ENCODE measurements around the gene HOTAIR. TPM values are rescaled to one million over a fixed set of nuclear protein-coding genes. Genes with fewer than 3 reads are reported as not detected.

The HOTAIR gene
- total RNA-seq, 3 donors from 2014 or later (not counting 1 experiment from before 2014, with no cell fraction given): not detected

- Histone ChIP-seq H3K4me1 (ENCODE audit: control insufficient read depth, insufficient read depth, low read length) (peaks cover 35% of the 10 kb centered on the region), H3K4me3 (ENCODE audit: low read length) (no peak within 1 kb of the TSS), H3K27me3 (ENCODE audit: control insufficient read depth, insufficient read depth, low read length) (peaks cover 92% of the 10 kb centered on the region), H3K27ac (ENCODE audit: low read length) (no peak within 1 kb of the TSS), H3K9me3 (ENCODE audit: control insufficient read depth, insufficient read depth, low read length) (peaks cover 5% of the 10 kb centered on the region), H3K36me3 (ENCODE audit: control insufficient read depth, insufficient read depth, low read length) (no peaks in the 10 kb centered on the region)
- Mint-ChIP-seq H3K36me3 (no peaks in the 10 kb centered on the region), H3K9me3 (no peaks in the 10 kb centered on the region), H3K27ac (peak within 1 kb of the TSS in 1 of 2 donors; percentile 23), H3K4me3 (peak within 1 kb of the TSS; percentile 47), H3K4me1 (peaks cover 25 to 26% of the 10 kb centered on the region in 2 donors), H3K27me3 (ENCODE audit: low read depth in 2 of 2) (peaks cover 77 to 88% of the 10 kb centered on the region in 2 donors)
- WGBS (ENCODE audit: insufficient coverage): 6% methylated on average over 86 of the region's 87 CpGs
- ATAC-seq: no peak
- no peak for TF ChIP-seq CTCF (IDR thresholded peaks at IDR 0.05)
- intact Hi-C loops (cut with micrococcal nuclease): no loop called here
- DNase-seq: no peak
These were observed 25.7 kb upstream of the HOTAIR start, which contains the start of gene HOXC9 for GRCh38 chr12:54000116-54001114. Gene HOXC9 (plus strand): TSS chr12:54000161. CDS start chr12:54000189, 28 bp downstream.

- no peak for ATAC-seq
- no peak for TF ChIP-seq CTCF (IDR thresholded peaks at IDR 0.05)
- Mint-ChIP-seq H3K9me3 (no peaks in the 10 kb centered on the region), H3K27ac (peak overlapping the region in 1 of 2 donors; percentile 23), H3K4me1 (peaks cover 33% of the 10 kb centered on the region in 2 donors), H3K27me3 (ENCODE audit: low read depth in 2 of 2) (peaks cover 77 to 89% of the 10 kb centered on the region in 2 donors), H3K4me3 (peak overlapping the region; percentile 47), H3K36me3 (no peaks in the 10 kb centered on the region)
- peak in 1 of 2 donors; percentile 49 for DNase-seq
- Histone ChIP-seq H3K4me1 (ENCODE audit: control insufficient read depth, insufficient read depth, low read length) (peaks cover 43% of the 10 kb centered on the region), H3K9me3 (ENCODE audit: control insufficient read depth, insufficient read depth, low read length) (peaks cover 5% of the 10 kb centered on the region), H3K4me3 (ENCODE audit: low read length) (no peak overlapping the region), H3K27me3 (ENCODE audit: control insufficient read depth, insufficient read depth, low read length) (peaks cover 92% of the 10 kb centered on the region), H3K27ac (ENCODE audit: low read length) (no peak overlapping the region), H3K36me3 (ENCODE audit: control insufficient read depth, insufficient read depth, low read length) (no peaks in the 10 kb centered on the region)
- WGBS (ENCODE audit: insufficient coverage): 7% methylated on average over 35 of the region's 35 CpGs
- intact Hi-C loops (cut with micrococcal nuclease): loop anchor here (5.0 kb wide), 2 partner anchors 33 to 42 kb away; partner anchors contain the start of gene HOXC5
These were observed 24.9 kb upstream of the HOTAIR start for GRCh38 chr12:53999559-54000115.

GRCh38 chr12:53998900-53999236 is 24.1 kb upstream of the HOTAIR start:
- ATAC-seq: no peak
- TF ChIP-seq CTCF (IDR thresholded peaks at IDR 0.05): no peak
- H3K4me1 ChIP-seq (ENCODE audit: control insufficient read depth, insufficient read depth, low read length): peaks cover 51% of the 10 kb centered on the region
- H3K4me1 Mint-ChIP-seq: peaks cover 40 to 41% of the 10 kb centered on the region in 2 donors
- H3K4me3 ChIP-seq (ENCODE audit: low read length): no peak overlapping the region
- H3K27me3 Mint-ChIP-seq (ENCODE audit: low read depth in 2 of 2): peaks cover 76 to 89% of the 10 kb centered on the region in 2 donors
- no peak for DNase-seq
- no peaks in the 10 kb centered on the region for H3K36me3 ChIP-seq (ENCODE audit: control insufficient read depth, insufficient read depth, low read length)
- H3K4me3 Mint-ChIP-seq: peak overlapping the region; percentile 7
- no peak overlapping the region for H3K27ac Mint-ChIP-seq
- peaks cover 5% of the 10 kb centered on the region for H3K9me3 ChIP-seq (ENCODE audit: control insufficient read depth, insufficient read depth, low read length)
- intact Hi-C loops (cut with micrococcal nuclease): loop anchor here (5.0 kb wide), 2 partner anchors 33 to 42 kb away; partner anchors contain the start of gene HOXC5
- 18% methylated on average over 10 of the region's 13 CpGs for WGBS (ENCODE audit: insufficient coverage)
- H3K27me3 ChIP-seq (ENCODE audit: control insufficient read depth, insufficient read depth, low read length): peaks cover 93% of the 10 kb centered on the region
- no peaks in the 10 kb centered on the region for H3K9me3 Mint-ChIP-seq
- no peaks in the 10 kb centered on the region for H3K36me3 Mint-ChIP-seq
- no peak overlapping the region for H3K27ac ChIP-seq (ENCODE audit: low read length)

Measured in natural killer cell (primary cell).